Right ventricle myocardium inferior (tissue), 1 donor: ENCODE results near the gene CAMK1G. TPM values are rescaled to one million over a fixed set of nuclear protein-coding genes. Genes with fewer than 3 reads are reported as not detected.
A peak's percentile ranks its signal among the peaks of the same experiment; 100 is the strongest.

Experiments used
- ATAC-seq: fragments of 200-7000 bp; cut with Tn5 transposase; one replicate; pipeline ENCODE4 v1.9.1; 2020; ENCODE audit warnings: mild to moderate bottlenecking, moderate library complexity
- DNase-seq: peaks from one replicate; pipeline ENCODE4 v3.0.0; 2021; ENCODE audit errors: missing footprints
- intact Hi-C: fragments of 100-400 bp; cut with DNase I; formaldehyde crosslinking; loops from one replicate; pipeline ENCODE4 v1.11.0; 2022
- total RNA-seq: library from RNA; stranded (reverse); fragmentation: NEBNext Ultra II Directional; extraction: Animal tissue kit (Norgen Biotek cat#: 25700); gene quantifications from one replicate; pipeline ENCODE4 v1.2.1, GENCODE V29; 2021
- donor health status: DM: no; HTN: yes; CAD: no; lungs with severe emphysema.

The CAMK1G gene
- total RNA-seq, 1 donor from 2014 or later, result not detected

DNA sequence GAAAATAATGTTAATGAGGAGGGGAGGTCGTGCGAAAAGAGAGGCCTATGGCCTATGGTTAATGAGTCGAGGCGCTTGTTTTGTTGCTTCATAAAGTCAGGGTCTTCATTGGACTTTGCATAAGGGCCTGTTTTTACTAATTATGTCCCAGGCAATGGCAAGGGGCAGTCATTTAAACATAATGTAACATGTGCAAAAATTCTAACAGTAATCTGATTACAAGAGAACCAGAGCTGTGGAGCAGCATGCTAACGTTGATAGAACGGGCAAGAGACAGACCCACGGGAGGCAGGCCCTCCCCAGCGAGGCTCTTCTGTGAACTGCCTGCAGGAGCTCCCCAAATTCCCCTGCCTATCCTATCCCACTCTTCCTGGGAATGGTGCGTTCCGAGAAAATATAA, 22.6 kb upstream of the CAMK1G start:
- no peak for DNase-seq
- intact Hi-C loops, result loop anchor here (10.0 kb wide), 1 partner anchor 424 kb away; no protein-coding TSS in a partner anchor
- ATAC-seq, result no peak

DNA sequence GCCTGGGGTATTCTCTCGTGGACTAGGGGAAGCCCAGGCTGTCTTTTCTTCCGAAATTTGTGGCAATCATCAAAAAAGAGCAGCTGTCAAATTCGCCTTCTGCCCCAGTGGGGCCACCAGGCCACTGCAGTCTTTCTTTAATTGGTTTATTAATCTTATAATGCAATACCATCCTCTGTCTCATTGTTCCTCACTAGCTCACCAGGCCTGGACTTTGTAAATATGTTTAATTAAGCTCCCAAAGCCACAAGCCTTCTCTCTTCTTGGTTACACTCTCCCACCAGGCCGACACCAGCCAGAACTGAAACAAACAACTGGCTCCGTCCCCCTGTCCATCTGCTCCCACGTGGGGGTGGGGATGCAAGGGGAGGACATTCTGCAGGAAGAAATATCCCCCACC, 22.0 kb upstream of the CAMK1G start:
- no peak for ATAC-seq
- intact Hi-C loops, result loop anchor here (10.0 kb wide), 1 partner anchor 423 kb away; no protein-coding TSS in a partner anchor
- no peak for DNase-seq

DNA sequence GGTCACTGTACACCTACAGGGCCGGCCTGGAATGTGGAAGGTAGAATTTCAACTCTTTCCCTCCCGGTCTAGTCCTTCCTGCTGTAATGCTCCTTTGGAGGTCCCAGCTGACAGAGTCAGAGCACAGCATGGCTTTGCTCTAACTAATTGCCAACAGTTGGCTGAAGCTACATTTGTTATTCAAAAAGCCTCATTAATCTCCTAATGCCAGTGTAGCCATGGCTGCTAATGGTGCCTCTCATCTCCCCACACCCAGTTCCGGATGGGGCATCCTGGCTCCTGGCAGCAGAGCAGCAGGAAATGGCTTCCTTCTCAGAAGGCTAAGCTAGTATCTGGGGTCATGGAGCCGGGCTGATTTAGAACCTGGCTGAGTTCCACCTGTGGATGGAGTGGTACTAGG, 18.7 kb upstream of the CAMK1G start:
- no peak for ATAC-seq
- intact Hi-C loops, result loop anchor here (5.0 to 10.0 kb wide), 2 partner anchors 363 to 420 kb away; no protein-coding TSS in a partner anchor
- no peak for DNase-seq

DNA sequence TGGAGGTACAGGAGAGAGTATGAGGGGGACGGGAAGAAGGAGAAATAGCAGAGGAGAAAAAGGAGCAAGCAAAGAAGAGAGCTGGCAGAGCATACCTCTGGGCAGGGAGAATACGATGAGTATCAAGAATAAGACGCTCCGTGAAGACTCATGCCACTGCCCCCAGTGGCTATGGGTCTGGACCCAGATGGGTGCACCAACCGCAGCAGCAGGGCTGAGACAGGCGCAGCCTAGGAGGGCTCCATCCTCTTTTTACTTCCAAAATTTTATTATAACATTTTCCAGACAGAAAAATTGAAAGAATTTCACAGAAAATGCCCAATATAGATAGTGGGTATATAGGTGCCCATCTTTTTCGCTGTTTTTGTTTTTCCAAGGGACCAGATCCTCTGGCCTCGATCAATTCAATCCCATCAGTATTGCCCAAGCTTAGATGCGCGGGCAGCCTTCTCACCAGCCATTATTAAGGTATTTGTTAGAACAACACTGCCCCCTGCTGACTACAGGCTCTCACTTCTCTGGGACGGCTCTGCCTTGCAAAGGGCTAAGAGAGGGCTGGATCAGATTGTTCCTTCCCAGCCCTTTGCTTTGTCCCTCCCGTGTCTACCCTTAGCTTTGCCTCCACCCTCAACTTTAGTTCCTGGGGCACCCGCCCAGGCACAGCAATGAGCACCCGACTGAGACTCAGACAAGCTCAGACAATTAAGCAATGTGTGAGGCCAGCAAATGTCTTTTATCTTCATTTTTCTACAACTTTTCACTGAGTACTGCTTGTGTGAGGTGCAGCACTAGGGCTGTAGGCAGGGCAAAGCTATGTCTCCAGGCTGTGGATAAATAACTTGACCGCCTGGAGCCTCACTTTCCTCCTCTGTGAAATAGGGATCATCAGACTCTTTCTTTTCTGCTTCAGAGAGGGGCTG, 17.5 kb upstream of the CAMK1G start:
- intact Hi-C loops, result loop anchor here (5.0 to 10.0 kb wide), 2 partner anchors 364 to 419 kb away; no protein-coding TSS in a partner anchor
- ATAC-seq (peak; percentile 69), DNase-seq (no peak)

DNA sequence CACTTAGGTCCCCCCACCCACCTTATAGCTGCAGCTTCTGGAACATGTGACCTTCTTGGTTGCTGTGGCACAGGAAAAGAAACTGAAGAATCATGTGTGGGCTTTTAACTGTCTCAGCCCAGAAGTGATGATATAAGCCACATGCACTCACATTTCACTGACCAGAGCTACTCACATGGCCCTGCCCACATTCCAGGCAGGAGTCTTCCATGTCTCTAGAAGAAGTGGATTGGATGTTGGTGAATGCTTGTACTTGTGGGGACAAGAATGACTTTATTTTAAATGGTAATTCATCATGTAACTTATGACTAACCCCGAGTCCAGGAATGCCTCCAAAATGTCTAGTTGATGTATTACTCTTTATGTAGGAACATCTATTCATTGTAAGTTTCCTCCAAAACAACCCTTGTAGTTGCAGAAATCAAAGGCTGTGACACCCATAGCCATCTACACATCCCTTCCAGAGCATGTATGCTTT, 15.8 kb upstream of the CAMK1G start:
- intact Hi-C loops, result loop anchor here (5.0 to 10.0 kb wide), 2 partner anchors 365 to 417 kb away; no protein-coding TSS in a partner anchor
- ATAC-seq (no peak), DNase-seq (no peak)

DNA sequence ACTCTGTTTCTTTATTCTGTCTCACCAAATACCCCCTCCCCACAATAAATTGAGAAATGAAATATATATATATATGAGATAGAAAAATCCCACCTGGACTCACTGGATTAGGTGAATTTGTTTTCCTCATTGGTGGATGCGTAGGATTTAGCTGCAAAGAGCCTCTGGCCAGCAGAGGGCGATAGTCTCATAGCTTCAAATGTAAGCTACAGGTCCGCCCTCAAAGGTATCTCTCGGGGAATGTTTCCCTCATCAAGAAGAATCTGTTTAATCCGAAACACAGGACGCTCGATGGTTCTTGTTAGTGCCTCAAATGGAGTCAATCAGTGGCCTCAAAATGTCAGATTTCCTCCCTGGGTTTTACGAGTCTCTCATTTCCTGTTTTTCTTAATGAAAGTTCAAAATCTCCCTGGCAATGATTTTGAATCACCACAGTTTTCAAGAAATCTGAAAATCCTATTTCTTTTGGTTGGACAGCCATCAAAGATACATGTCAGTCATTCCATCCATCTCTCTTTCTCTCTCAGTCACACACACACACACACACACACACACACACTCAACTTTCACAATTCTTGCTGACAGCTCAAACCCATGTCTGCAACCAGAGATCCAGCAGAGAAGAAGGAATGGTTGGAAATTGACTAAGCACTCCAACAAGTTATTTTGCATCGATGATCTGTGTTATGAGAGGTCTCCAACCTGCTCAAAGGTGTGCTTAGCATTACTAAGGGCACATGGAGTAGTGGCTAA, 13.9 kb upstream of the CAMK1G start:
- DNase-seq (peak; percentile 81), ATAC-seq (peak; percentile 60)
- intact Hi-C loops, result loop anchor here (5.0 to 10.0 kb wide), 3 partner anchors 255 to 415 kb away; partner anchors contain the start of gene UTP25

DNA sequence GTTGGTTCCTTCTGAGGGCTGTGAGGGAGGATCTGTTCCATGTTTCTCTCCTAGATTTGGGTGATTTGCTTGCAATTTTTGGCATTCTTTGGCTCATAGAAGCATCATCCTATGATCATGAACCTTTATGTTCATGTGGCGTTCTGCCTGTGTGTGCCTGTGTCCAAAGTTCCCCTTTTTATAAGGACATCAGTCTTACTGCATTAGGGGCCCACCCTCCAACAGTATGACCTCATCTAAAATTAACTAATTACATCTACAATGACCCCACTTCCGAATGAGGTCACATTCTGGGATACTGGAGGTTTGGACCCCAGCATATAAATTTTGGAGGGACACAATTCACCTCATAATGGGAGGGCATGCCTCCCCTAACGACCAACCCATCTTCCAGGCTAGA, 12.8 kb upstream of the CAMK1G start:
- no peak for ATAC-seq
- intact Hi-C loops, result loop anchor here (10.0 kb wide), 1 partner anchor 254 kb away; the partner anchor contains the start of gene UTP25

DNA sequence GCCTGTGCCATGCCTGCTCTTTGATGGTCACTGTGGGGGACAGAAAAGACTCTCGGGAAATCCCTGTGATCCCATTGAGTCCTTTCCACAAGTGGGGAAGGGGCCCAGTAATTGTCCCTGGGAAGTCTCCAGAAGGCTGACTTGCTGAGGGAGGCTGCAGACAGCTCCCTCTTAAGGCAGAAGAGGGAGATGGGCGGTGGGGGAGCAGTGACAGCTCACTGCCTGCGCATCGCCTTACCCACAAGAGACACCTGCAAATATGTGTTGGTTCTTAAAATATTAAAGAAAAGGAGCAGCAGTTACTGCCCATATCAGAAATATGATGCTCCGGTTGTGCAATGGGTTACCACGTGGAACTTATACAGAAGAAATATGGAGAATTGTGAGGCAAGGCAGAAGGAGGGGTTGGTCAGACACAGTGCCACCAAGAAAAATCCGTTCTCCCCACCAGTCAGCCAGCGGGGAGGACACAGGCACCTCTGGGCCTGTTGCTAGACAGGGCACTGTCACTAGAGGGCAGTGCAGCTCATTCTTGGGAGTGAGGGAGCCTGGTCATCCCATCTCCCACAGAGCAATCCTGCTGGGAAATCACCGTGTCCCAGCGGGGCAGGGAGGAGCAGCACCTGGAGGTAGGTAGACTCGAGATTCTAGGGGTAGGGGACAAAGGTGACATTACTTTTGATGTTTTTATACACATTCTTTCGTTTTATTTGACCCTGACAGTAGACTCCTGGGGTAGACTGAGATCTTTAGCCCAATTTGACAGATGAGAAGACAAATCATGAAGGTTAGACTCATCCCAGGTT, 6.9 kb upstream of the CAMK1G start:
- ATAC-seq, result peak; percentile 93
- intact Hi-C loops, result loop anchor here (1.0 to 10.0 kb wide), 4 partner anchors 52 to 248 kb away; partner anchors contain the start of gene UTP25

More for the DNA sequence above, 12.8 kb upstream of the CAMK1G start:
- no peak for DNase-seq

DNA sequence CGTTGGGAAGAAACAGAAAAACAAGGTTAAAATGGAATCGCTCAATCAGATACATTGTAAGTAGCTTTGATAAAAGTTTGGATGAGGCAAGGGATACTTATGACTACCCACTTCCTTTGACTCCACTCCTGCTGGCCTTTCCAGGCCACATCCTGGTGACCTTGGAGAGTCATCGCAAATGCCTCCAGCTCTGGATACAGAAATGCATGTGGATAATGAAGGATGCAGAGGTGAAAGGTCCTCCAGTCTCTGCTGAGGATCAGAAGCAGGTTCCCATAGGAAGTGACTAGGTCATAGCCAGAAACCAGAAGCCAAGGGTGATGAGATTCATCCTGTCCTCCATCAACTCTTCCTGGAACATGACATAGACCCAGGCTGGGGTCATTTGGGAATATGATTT, 6.2 kb upstream of the CAMK1G start:
- ATAC-seq (no peak), DNase-seq (no peak)
- intact Hi-C loops, result loop anchor here (2.0 to 10.0 kb wide), 3 partner anchors 51 to 247 kb away; partner anchors contain the start of gene UTP25

More for the DNA sequence above, 6.9 kb upstream of the CAMK1G start:
- DNase-seq, result peak; percentile 80

DNA sequence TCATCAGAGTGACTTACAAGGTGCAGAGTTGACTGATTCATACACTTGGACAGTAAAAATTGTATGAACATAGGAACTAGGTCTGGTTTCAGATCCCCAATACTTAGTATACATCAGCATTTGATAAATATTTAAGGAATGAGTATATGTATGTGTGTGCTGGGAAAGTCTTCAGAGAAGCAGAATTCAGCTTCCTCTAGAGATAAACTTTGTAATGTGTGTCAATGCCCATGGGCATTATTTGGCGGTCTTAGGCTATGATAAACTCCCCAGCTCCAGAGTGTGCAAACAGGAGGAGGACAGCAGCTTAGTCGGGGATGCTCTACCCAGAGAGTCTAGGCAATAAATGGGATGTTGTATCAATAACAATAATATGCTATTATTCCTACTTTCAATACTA, 2.9 kb upstream of the CAMK1G start:
- DNase-seq, result no peak
- ATAC-seq, result no peak
- intact Hi-C loops, result no loop called here

DNA sequence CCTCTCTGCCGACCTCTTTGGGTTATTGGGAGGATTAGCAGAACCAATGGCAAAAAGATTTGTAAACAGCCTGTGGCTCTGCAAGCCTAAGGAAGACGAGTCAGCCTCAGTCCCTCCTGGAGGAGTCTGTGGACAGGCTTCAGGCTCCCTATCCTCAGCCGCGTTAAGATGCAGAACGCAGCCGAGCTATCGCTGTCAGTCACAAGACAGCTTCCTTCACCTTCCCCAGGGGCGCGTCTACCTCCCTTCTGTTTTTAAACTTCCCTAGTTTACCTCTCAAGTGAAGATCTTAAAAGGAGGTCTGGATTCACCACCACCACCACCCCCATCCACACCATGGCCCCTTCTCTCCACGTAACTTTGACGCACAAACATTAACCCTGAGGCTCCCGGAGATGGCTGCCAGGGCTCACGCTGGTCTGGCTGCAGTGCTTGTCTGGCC, 738 bp downstream of the CAMK1G start:
- intact Hi-C loops, result no loop called here
- DNase-seq (no peak), ATAC-seq (no peak)

DNA sequence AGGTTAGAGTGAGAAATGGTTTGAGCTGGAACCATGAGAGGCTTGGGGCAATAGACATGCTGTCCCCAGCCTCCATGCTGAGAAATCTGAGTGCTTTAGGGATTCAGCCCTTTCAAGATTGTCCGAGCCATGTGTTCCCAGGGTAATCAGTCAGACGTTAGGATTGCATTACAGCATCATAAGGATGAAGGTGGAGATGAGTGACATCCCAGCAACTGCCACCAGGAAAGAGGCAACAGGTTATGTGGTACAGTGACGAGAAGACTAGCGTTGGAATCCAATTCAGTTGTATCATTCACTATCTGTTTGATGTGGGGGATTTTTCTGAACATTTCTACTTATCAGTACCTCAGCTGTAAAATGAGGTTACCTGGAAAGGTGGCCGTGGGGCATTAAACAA, 1.7 kb downstream of the CAMK1G start:
- intact Hi-C loops, result no loop called here
- ATAC-seq (no peak), DNase-seq (no peak)

DNA sequence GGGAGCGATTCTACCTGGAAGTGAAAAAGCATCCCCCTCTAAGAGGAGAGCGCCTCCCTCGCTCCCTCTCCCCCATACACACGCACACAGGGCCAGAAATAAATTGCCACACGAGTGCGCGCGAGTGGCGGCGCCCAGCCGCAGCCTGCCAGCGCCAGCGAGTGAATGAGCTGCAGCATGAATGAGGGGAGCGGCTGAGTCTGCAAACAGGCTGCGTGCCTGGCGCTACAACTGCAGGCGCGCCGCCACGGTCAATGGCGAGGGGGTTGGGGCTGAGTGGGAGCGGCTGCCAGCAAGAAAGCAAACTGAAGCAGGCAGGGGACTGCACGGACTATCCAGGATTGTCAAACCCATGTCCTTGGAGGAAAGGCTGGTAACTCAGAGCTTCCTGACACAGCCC, 2.2 kb downstream of the CAMK1G start:
- peak; percentile 90 for ATAC-seq
- intact Hi-C loops, result no loop called here
- peak; percentile 85 for DNase-seq

DNA sequence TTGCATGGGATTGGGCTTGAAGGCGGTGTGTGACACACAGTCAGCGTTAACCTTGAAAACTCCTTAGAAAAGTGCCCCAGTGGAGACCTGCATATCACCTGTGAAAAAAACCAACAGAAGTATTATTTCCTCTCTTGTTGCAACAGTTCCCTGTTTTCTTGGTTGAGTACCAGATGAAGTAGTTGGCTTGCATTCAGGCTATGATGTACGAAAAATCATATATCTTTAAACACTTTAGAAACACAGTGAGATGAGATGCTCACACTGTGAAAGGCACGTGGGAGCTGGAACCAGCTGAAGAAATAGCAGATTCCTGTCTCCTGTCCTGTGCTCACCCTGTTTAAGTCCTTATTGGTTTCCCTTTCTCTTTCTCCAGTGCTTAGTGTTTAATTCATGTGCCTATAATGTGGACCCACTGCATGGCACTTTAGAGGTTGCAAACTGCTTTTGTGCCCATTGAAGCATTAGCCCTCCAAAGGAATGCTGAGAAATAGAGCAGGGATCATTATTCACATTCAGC, 2.8 kb downstream of the CAMK1G start:
- DNase-seq (no peak), ATAC-seq (no peak)
- intact Hi-C loops, result no loop called here

DNA sequence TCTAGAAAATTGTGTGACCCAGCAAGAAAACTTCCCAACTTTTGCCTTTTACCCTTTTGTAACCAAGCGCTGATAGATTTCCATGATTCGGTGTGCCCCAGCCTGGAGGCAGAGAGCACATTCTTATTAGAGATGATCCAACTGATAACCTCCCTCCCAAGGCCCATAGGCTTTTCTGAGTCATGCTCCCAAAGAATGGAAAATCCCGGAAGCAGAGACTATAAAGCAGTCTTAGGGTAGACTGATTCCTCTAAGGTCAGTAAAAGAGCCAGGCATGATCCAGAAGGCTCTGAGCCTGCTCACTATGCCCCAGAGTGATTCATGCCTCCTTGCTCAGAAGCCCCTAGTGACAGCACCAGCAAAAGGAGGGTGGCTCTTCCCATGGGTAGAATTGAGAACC, 4.3 kb downstream of the CAMK1G start:
- ATAC-seq (no peak), DNase-seq (no peak)
- intact Hi-C loops, result no loop called here

DNA sequence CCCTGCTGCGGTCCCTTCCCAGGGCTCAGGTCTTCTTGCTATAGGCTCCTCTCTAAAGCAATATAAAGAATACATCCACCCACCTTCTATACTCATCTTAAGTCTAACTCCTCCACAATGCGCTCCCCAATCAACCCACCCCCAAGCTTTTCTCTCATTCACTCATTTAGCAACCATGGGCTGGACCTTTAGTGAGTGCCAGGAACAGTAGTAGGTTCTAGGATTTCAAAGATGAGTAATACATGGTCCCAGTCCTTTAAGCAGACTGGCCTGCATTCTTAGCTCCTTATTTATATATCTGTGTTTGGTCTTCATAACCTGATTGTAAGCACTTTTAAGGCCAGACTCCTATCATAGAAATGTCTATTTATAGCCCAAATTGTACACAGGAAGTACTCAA, 5.9 kb downstream of the CAMK1G start:
- intact Hi-C loops, result no loop called here
- ATAC-seq (no peak), DNase-seq (no peak)

DNA sequence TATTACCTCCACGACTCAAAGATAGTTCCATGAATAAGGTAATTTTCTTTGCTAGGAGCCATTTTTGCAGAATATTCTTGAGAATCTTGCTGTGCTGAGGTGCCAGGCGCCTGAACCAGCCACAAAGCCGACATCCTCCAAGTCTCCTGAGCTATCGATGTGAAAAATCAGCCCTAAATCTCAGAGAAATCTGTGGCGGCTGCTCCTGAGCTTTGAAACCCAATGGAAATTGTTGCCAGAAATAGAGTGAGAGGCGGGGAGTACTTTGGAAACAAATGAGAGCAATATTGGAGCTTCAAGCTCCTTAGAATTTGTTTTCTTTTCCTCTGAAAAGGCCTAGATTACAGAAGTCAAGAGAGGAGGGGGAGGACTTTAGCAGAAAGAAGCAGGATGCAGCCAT, 6.3 kb downstream of the CAMK1G start:
- intact Hi-C loops, result loop anchor here (5.0 kb wide), 1 partner anchor 157 kb away; no protein-coding TSS in a partner anchor
- DNase-seq (no peak), ATAC-seq (no peak)

DNA sequence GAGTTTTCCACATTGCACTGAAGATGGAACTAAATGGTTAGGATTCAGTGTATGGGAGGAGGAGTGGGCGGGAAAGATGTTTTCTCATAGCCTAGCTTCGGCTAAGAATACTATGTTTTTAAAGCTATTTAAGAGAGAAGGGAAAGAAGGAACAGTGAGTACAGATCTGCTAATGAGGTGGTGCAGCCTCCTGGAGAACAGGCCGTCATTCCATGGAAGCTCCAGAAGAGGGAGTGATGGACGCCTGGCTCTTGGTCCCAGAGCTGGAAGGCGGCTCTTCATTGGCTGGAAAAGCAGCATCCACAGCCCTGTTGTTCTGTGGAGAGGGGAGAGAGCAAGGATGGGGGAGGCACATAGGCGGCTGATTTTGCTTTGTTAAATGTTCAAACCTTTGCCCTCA, 6.9 kb downstream of the CAMK1G start:
- no peak for DNase-seq
- intact Hi-C loops, result loop anchor here (5.0 kb wide), 1 partner anchor 157 kb away; no protein-coding TSS in a partner anchor
- ATAC-seq, result peak; percentile 42
